Measurements from ENCODE around the gene CFB. TPM values are rescaled to one million over a fixed set of nuclear protein-coding genes. Genes with fewer than 3 reads are reported as not detected.
"Not testable (repeated sequence)": the region's sequence is repeated elsewhere in the genome, so short reads cannot be mapped to it uniquely, and the experiment has no call there.

The CFB gene
- total and polyA plus RNA-seq, 4 experiments from 2014 or later: 0.64 TPM; not detected in 3

GRCh38 chr6:31989363-31989762 lies 43.5 kb downstream of the CFB start:
- DNase-seq; CTCF ChIA-PET (ENCODE audit: partially characterized antibody); H3K4me3 ChIP-seq (ENCODE audit: low read length in 2 of 2); H3K27ac Mint-ChIP-seq; H3K4me1 Mint-ChIP-seq; H3K27me3 Mint-ChIP-seq; H3K36me3 ChIP-seq (ENCODE audit: insufficient read depth, low read length); H3K36me3 Mint-ChIP-seq; H3K27me3 ChIP-seq (ENCODE audit: insufficient read depth, low read length); H3K9me3 ChIP-seq (ENCODE audit: control insufficient read depth in 1 of 2, low read length in 2 of 2); H3K4me3 Mint-ChIP-seq; H3K27ac ChIP-seq (ENCODE audit: low read depth, low read length); H3K9me3 Mint-ChIP-seq; POLR2A ChIA-PET (ENCODE audit: partially characterized antibody); intact Hi-C loops (cut with micrococcal nuclease); H3K4me1 ChIP-seq (ENCODE audit: insufficient read depth, low read length): not testable (repeated sequence)

- CTCF ChIA-PET (ENCODE audit: partially characterized antibody); POLR2A ChIA-PET (ENCODE audit: partially characterized antibody); H3K36me3 Mint-ChIP-seq; H3K9me3 Mint-ChIP-seq; H3K4me1 ChIP-seq (ENCODE audit: insufficient read depth, low read length); H3K4me3 Mint-ChIP-seq; intact Hi-C loops (cut with micrococcal nuclease); H3K27ac ChIP-seq (ENCODE audit: low read depth, low read length); H3K27me3 ChIP-seq (ENCODE audit: insufficient read depth, low read length); DNase-seq; H3K9me3 ChIP-seq (ENCODE audit: control insufficient read depth in 1 of 2, low read length in 2 of 2); H3K27me3 Mint-ChIP-seq; H3K4me3 ChIP-seq (ENCODE audit: low read length in 2 of 2); H3K4me1 Mint-ChIP-seq; H3K27ac Mint-ChIP-seq; H3K36me3 ChIP-seq (ENCODE audit: insufficient read depth, low read length): not testable (repeated sequence)
Observed at GRCh38 chr6:31994421-31994820, 48.5 kb downstream of the CFB start.

- H3K4me1 Mint-ChIP-seq; H3K27ac Mint-ChIP-seq; H3K9me3 Mint-ChIP-seq; CTCF ChIA-PET (ENCODE audit: partially characterized antibody); H3K9me3 ChIP-seq (ENCODE audit: control insufficient read depth in 1 of 2, low read length in 2 of 2); H3K36me3 Mint-ChIP-seq; H3K36me3 ChIP-seq (ENCODE audit: insufficient read depth, low read length); H3K4me3 ChIP-seq (ENCODE audit: low read length in 2 of 2); H3K27me3 Mint-ChIP-seq; H3K27ac ChIP-seq (ENCODE audit: low read depth, low read length); POLR2A ChIA-PET (ENCODE audit: partially characterized antibody); H3K4me1 ChIP-seq (ENCODE audit: insufficient read depth, low read length); H3K4me3 Mint-ChIP-seq; intact Hi-C loops (cut with micrococcal nuclease); H3K27me3 ChIP-seq (ENCODE audit: insufficient read depth, low read length); DNase-seq: not testable (repeated sequence)
Observed at GRCh38 chr6:31996385-31996784, 50.5 kb downstream of the CFB start.

Small RNA genes lying within 50 kb of the gene (microRNA-seq; reads per million reads assigned to microRNA genes)
- not detected for gene MIR1236 (ENCODE audit: borderline microRNAs expressed, borderline number of aligned reads, borderline replicate concordance)

Other genes starting within 250 kb of the CFB start
Only the 30 nearest of the 37 such genes appear.
- gene LY6G6C, start 224.3 kb upstream of the CFB start, total RNA-seq: not detected
- not detected for gene LY6G6C, start 224.3 kb upstream of the CFB start, polyA plus RNA-seq
- gene MPIG6B, start 222.7 kb upstream of the CFB start, total RNA-seq: not detected
- not detected for gene MPIG6B, start 222.7 kb upstream of the CFB start, polyA plus RNA-seq
- gene DDAH2, start 216.8 kb upstream of the CFB start, total RNA-seq: 1 to 10 TPM; 5.4 to 7.4 TPM
- 10 to 100 TPM; 16.4 to 19.8 TPM for gene DDAH2, start 216.8 kb upstream of the CFB start, polyA plus RNA-seq
- gene CLIC1, start 209.6 kb upstream of the CFB start, total RNA-seq: 10 to 100 TPM; 91.0 to 98.3 TPM
- 100 to 1,000 TPM; 462 to 601 TPM for gene CLIC1, start 209.6 kb upstream of the CFB start, polyA plus RNA-seq
- gene MSH5, start 206.1 kb upstream of the CFB start, total RNA-seq: 10 to 100 TPM; 11.4 to 12.1 TPM
- 1 to 10 TPM in 1 of 2 donors, under 1 TPM in 1; 0.95 to 3.2 TPM for gene MSH5, start 206.1 kb upstream of the CFB start, polyA plus RNA-seq
- gene SAPCD1, start 183.4 kb upstream of the CFB start, total RNA-seq: 1 to 10 TPM; 2.7 to 3.7 TPM
- under 1 TPM in 1 of 2 donors, not detected in 1; 0.89 TPM for gene SAPCD1, start 183.4 kb upstream of the CFB start, polyA plus RNA-seq
- gene VWA7, start 168.8 kb upstream of the CFB start, total RNA-seq: 1 to 10 TPM; 1.0 to 1.7 TPM
- gene VWA7, start 168.8 kb upstream of the CFB start, polyA plus RNA-seq: 1 to 10 TPM in 1 of 2 donors, under 1 TPM in 1; 1.00 to 2.5 TPM
- gene VARS1, start 150.3 kb upstream of the CFB start, total RNA-seq: 10 to 100 TPM; 39.6 to 46.8 TPM
- gene VARS1, start 150.3 kb upstream of the CFB start, polyA plus RNA-seq: 10 to 100 TPM; 43.4 to 45.9 TPM
- gene LSM2, start 139.1 kb upstream of the CFB start, total RNA-seq: 10 to 100 TPM; 30.0 to 34.6 TPM
- 10 to 100 TPM; 67.4 to 80.4 TPM for gene LSM2, start 139.1 kb upstream of the CFB start, polyA plus RNA-seq
- 1 to 10 TPM; 8.2 to 8.3 TPM for gene HSPA1L, start 130.8 kb upstream of the CFB start, total RNA-seq
- gene HSPA1L, start 130.8 kb upstream of the CFB start, polyA plus RNA-seq: 1 to 10 TPM; 1.1 to 4.4 TPM
- 10 to 100 TPM; 69.9 to 71.5 TPM for gene HSPA1A, start 130.6 kb upstream of the CFB start, total RNA-seq
- 10 to 100 TPM; 14.6 to 71.9 TPM for gene HSPA1A, start 130.6 kb upstream of the CFB start, polyA plus RNA-seq
- gene HSPA1B, start 118.4 kb upstream of the CFB start, total RNA-seq: 10 to 100 TPM; 58.0 to 60.8 TPM
- gene HSPA1B, start 118.4 kb upstream of the CFB start, polyA plus RNA-seq: 1 to 10 TPM; 1.9 to 5.3 TPM
- 10 to 100 TPM; 19.6 to 21.1 TPM for gene NEU1, start 83.3 kb upstream of the CFB start, total RNA-seq
- gene NEU1, start 83.3 kb upstream of the CFB start, polyA plus RNA-seq: 10 to 100 TPM; 22.5 to 23.4 TPM
- gene SLC44A4, start 67.1 kb upstream of the CFB start, total RNA-seq: not detected
- under 1 TPM in 1 of 2 donors, not detected in 1; 0.11 TPM for gene SLC44A4, start 67.1 kb upstream of the CFB start, polyA plus RNA-seq
- gene EHMT2, start 48.4 kb upstream of the CFB start, total RNA-seq: 10 to 100 TPM; 79.1 to 82.1 TPM
- gene EHMT2, start 48.4 kb upstream of the CFB start, polyA plus RNA-seq: 10 to 100 TPM; 24.1 to 47.9 TPM
- gene ZBTB12, start 44.0 kb upstream of the CFB start, total RNA-seq: 1 to 10 TPM; 2.4 to 2.5 TPM
- gene ZBTB12, start 44.0 kb upstream of the CFB start, polyA plus RNA-seq: not detected
- gene C2, start 18.4 kb upstream of the CFB start, total RNA-seq: 1 to 10 TPM; 2.1 to 3.2 TPM
- gene C2, start 18.4 kb upstream of the CFB start, polyA plus RNA-seq: not detected
- gene NELFE, start 12.9 kb downstream of the CFB start, total RNA-seq: 10 to 100 TPM; 45.8 to 49.0 TPM
- gene NELFE, start 12.9 kb downstream of the CFB start, polyA plus RNA-seq: 10 to 100 TPM; 67.0 to 78.5 TPM
- gene SKIC2, start 13.1 kb downstream of the CFB start, total RNA-seq: 100 to 1,000 TPM; 117 to 119 TPM
- gene SKIC2, start 13.1 kb downstream of the CFB start, polyA plus RNA-seq: 10 to 100 TPM; 21.8 to 23.0 TPM
- gene DXO, start 26.0 kb downstream of the CFB start, total RNA-seq: 10 to 100 TPM; 27.8 to 30.3 TPM
- 10 to 100 TPM; 10.8 to 11.7 TPM for gene DXO, start 26.0 kb downstream of the CFB start, polyA plus RNA-seq
- gene C4A, start 36.0 kb downstream of the CFB start, total RNA-seq: 1 to 10 TPM; 6.7 to 9.8 TPM
- gene C4A, start 36.0 kb downstream of the CFB start, polyA plus RNA-seq: under 1 TPM in 1 of 2 donors, not detected in 1; 0.17 TPM
- gene C4B, start 68.7 kb downstream of the CFB start, total RNA-seq: 1 to 10 TPM; 5.0 to 5.8 TPM
- under 1 TPM in 1 of 2 donors, not detected in 1; 0.36 TPM for gene C4B, start 68.7 kb downstream of the CFB start, polyA plus RNA-seq
- gene CYP21A2, start 92.3 kb downstream of the CFB start, total RNA-seq: under 1 TPM; 0.39 to 0.61 TPM
- not detected for gene CYP21A2, start 92.3 kb downstream of the CFB start, polyA plus RNA-seq
- gene TNXB, start 163.2 kb downstream of the CFB start, total RNA-seq: 10 to 100 TPM; 16.5 to 22.4 TPM
- gene TNXB, start 163.2 kb downstream of the CFB start, polyA plus RNA-seq: under 1 TPM in 1 of 2 donors, not detected in 1; 0.31 TPM
- 100 to 1,000 TPM; 151 to 154 TPM for gene ATF6B, start 182.2 kb downstream of the CFB start, total RNA-seq
- 10 to 100 TPM; 11.4 to 27.7 TPM for gene ATF6B, start 182.2 kb downstream of the CFB start, polyA plus RNA-seq
- gene FKBPL, start 184.2 kb downstream of the CFB start, total RNA-seq: 1 to 10 TPM; 2.2 to 2.8 TPM
- gene FKBPL, start 184.2 kb downstream of the CFB start, polyA plus RNA-seq: 1 to 10 TPM; 2.0 to 3.0 TPM
- gene PRRT1, start 205.8 kb downstream of the CFB start, total RNA-seq: 1 to 10 TPM; 1.5 to 1.9 TPM
- under 1 TPM in 1 of 2 donors, not detected in 1; 0.60 TPM for gene PRRT1, start 205.8 kb downstream of the CFB start, polyA plus RNA-seq
- 10 to 100 TPM; 12.7 to 15.4 TPM for gene PPT2, start 208.0 kb downstream of the CFB start, total RNA-seq
- 1 to 10 TPM; 3.8 TPM for gene PPT2, start 208.0 kb downstream of the CFB start, polyA plus RNA-seq
- gene EGFL8, start 218.5 kb downstream of the CFB start, total RNA-seq: 10 to 100 TPM; 16.6 TPM
- gene EGFL8, start 218.5 kb downstream of the CFB start, polyA plus RNA-seq: under 1 TPM in 1 of 2 donors, not detected in 1; 0.23 TPM
- 10 to 100 TPM; 32.2 to 32.8 TPM for gene AGPAT1, start 230.0 kb downstream of the CFB start, total RNA-seq
- gene AGPAT1, start 230.0 kb downstream of the CFB start, polyA plus RNA-seq: 10 to 100 TPM; 15.3 to 16.4 TPM